Activated naive CD4-positive, alpha-beta T cell treated with Interleukin-2 at 50 U/mL for 16 hours (primary cell): ENCODE measurements around the gene SULT2B1.
A peak's percentile ranks its signal among the peaks of the same experiment; 100 is the strongest.

ENCODE experiments used
- DNase-seq: peaks from one replicate; pipeline ENCODE4 v3.0.0-alpha.2; 2020

SULT2B1 gene

GRCh38 chr19:48637449-48637947 is 85.5 kb downstream of the SULT2B1 start:
- peak; percentile 100 for DNase-seq

GRCh38 chr19:48637948-48638830 is 86.2 kb downstream of the SULT2B1 start:
- peak; percentile 80 for DNase-seq

- DNase-seq = no peak
Observed at GRCh38 chr19:48638831-48639381, 86.9 kb downstream of the SULT2B1 start.

GRCh38 chr19:48639483-48640375 is 87.8 kb downstream of the SULT2B1 start:
- DNase-seq = no peak

GRCh38 chr19:48641850-48642249 is 89.9 kb downstream of the SULT2B1 start:
- no peak for DNase-seq

- no peak for DNase-seq
Observed at GRCh38 chr19:48642862-48643261, 90.9 kb downstream of the SULT2B1 start.

- DNase-seq = no peak
Observed at GRCh38 chr19:48644355-48644754, 92.4 kb downstream of the SULT2B1 start.

- peak; percentile 74 for DNase-seq
Observed at GRCh38 chr19:48644839-48645619, 93.1 kb downstream of the SULT2B1 start.

- no peak for DNase-seq
Observed at GRCh38 chr19:48645620-48646000, 93.6 kb downstream of the SULT2B1 start.

- peak; percentile 92 for DNase-seq
Observed at GRCh38 chr19:48646001-48646721, 94.2 kb downstream of the SULT2B1 start, which contains the start of gene CA11. TSS of gene CA11 (minus strand) at chr19:48646187. CDS start at chr19:48645632, 555 bp downstream.

GRCh38 chr19:48646722-48647216 is 94.8 kb downstream of the SULT2B1 start:
- DNase-seq = no peak

GRCh38 chr19:48648134-48648533 is 96.2 kb downstream of the SULT2B1 start:
- DNase-seq = no peak
